Endothelial cell of umbilical vein (primary cell): Measurements from ENCODE around the gene RNPEP. TPM values are rescaled to one million over a fixed set of nuclear protein-coding genes. Genes with fewer than 3 reads are reported as not detected.

ENCODE experiments used
- BruUV-seq: library from RNA; stranded (reverse); fragments of 400-500 nt; replicated peaks from 2 replicates; lab custom pipeline; 2021; lab: Mats Ljungman, UMichigan
- CTCF ChIA-PET: fragments of 300-600, 350-600 bp; sonication (Branson Sonifier 250); formaldehyde crosslinking; loops from one replicate; lab custom pipeline; 2021; ENCODE audit warnings: antibody characterized with exemption, inconsistent platforms; lab: Charles Lee
- POLR2A ChIA-PET: fragments of 300-600, 350-600 bp; sonication (Branson Sonifier 250); formaldehyde crosslinking; loops from one replicate; lab custom pipeline; 2021; ENCODE audit warnings: antibody characterized with exemption, inconsistent platforms; lab: Charles Lee
- DNase-seq: peaks from one replicate; pipeline ENCODE4 v3.0.0-alpha.2; 2011; ENCODE audit warnings: low read depth, low spot score
- FAIRE-seq: peaks from 2 replicates; lab custom pipeline; 2011; peaks lifted over from hg19 to GRCh38; lab: Jason Lieb, UNC
- H2AFZ ChIP-seq: 2 replicates; pipeline ENCODE4 v1.6.0; 2012; ENCODE audit warnings: low read depth, low read length, control low read depth, inconsistent platforms
- H3K27ac ChIP-seq: 2 replicates; pipeline ENCODE4 v1.5.1; 2011; ENCODE audit warnings: low read depth, mild to moderate bottlenecking, control low read depth, low read length, moderate library complexity; ENCODE audit not compliant: insufficient read depth
- H3K27me3 ChIP-seq, 2 experiments: 2 replicates each; pipeline versions ENCODE4 v1.6.0 to v1.6.1; 2011; ENCODE audit warnings: low read length in 2 of 2, mixed read lengths in 1 of 2; ENCODE audit not compliant: control insufficient read depth in 2 of 2, insufficient read depth in 2 of 2
- H3K36me3 ChIP-seq, 2 experiments: 2 replicates in 1 of 2; 3 replicates in 1 of 2; pipeline ENCODE4 v1.5.1; 2011; ENCODE audit warnings: low read length in 2 of 2, mild to moderate bottlenecking in 1 of 2, moderate library complexity in 1 of 2; ENCODE audit not compliant: control insufficient read depth in 2 of 2, insufficient read depth in 2 of 2; ENCODE audit errors: extremely low read depth in 1 of 2
- H3K4me1 ChIP-seq: 3 replicates; pipeline ENCODE4 v1.5.1; 2011; ENCODE audit warnings: mild to moderate bottlenecking, low read length; ENCODE audit not compliant: control insufficient read depth, insufficient read depth; ENCODE audit errors: extremely low read depth
- H3K4me2 ChIP-seq: 2 replicates; pipeline ENCODE4 v1.6.1; 2011; ENCODE audit warnings: low read length, control low read depth, mixed read lengths; ENCODE audit not compliant: insufficient read depth
- H3K4me3 ChIP-seq, 3 experiments: fragments of 200-600 bp in 1 of 3; sonication (generic), shearing (Covaris generic) in 1 of 3; replicated peaks in 1 of 3; 2 replicates each; pipeline ENCODE4 v1.5.1; 2011 to 2016; ENCODE audit warnings: control low read depth in 3 of 3, low read length in 3 of 3, mild to moderate bottlenecking in 2 of 3, inconsistent platforms in 1 of 3, low read depth in 1 of 3, moderate library complexity in 1 of 3; ENCODE audit not compliant: insufficient read depth in 1 of 3
- H3K79me2 ChIP-seq: 2 replicates; pipeline ENCODE4 v1.6.0; 2012; ENCODE audit warnings: low read length, inconsistent platforms; ENCODE audit not compliant: control insufficient read depth, insufficient read depth
- H3K9ac ChIP-seq: replicated peaks from 2 replicates; pipeline ENCODE3; 2011; ENCODE audit warnings: low read length, control low read depth; ENCODE audit not compliant: insufficient read depth; ENCODE audit errors: extremely low read depth
- H3K9me1 ChIP-seq: replicated peaks from 3 replicates; pipeline ENCODE4 v1.6.0; 2011; ENCODE audit warnings: mild to moderate bottlenecking, low read length; ENCODE audit not compliant: control insufficient read depth, insufficient read depth; ENCODE audit errors: extremely low read depth
- H3K9me3 ChIP-seq: replicated peaks from 2 replicates; pipeline ENCODE4 v1.5.1; 2012; ENCODE audit warnings: low read length, inconsistent platforms; ENCODE audit not compliant: control insufficient read depth, insufficient read depth
- H4K20me1 ChIP-seq: replicated peaks from 2 replicates; pipeline ENCODE3; 2011; ENCODE audit warnings: mild to moderate bottlenecking, low read length; ENCODE audit not compliant: control insufficient read depth, insufficient read depth; ENCODE audit errors: extremely low read depth
- EZH2 ChIP-seq: IDR thresholded peaks from 2 replicates; pipeline ENCODE4 v1.6.1; 2012; ENCODE audit warnings: borderline replicate concordance, low read depth, mild to moderate bottlenecking, moderate library complexity, low read length, inconsistent platforms; ENCODE audit not compliant: severe bottlenecking
- FOS ChIP-seq: IDR thresholded peaks from 2 replicates; pipeline ENCODE4 v1.6.1; 2011; ENCODE audit warnings: mild to moderate bottlenecking, low read length, moderate library complexity, borderline replicate concordance; ENCODE audit not compliant: insufficient read depth
- GATA2 ChIP-seq: IDR thresholded peaks from 2 replicates; pipeline ENCODE4 v1.7.0; 2011; ENCODE audit warnings: low read depth, mild to moderate bottlenecking, moderate library complexity, mixed read lengths, low read length; ENCODE audit not compliant: insufficient read length, insufficient read depth
- JUN ChIP-seq: IDR thresholded peaks from 2 replicates; pipeline ENCODE4 v1.6.1; 2011; ENCODE audit warnings: borderline replicate concordance, low read depth; ENCODE audit not compliant: insufficient read length, insufficient read depth
- MAX ChIP-seq: IDR thresholded peaks from 2 replicates; pipeline ENCODE4 v1.6.1; 2011; ENCODE audit not compliant: insufficient read depth, insufficient read length
- MYC ChIP-seq: IDR thresholded peaks from one replicate; pipeline ENCODE4 v1.6.1; 2011; ENCODE audit warnings: mild to moderate bottlenecking, low read depth, low read length
- POLR2AphosphoS5 ChIP-seq: IDR thresholded peaks from 2 replicates; pipeline ENCODE4 v1.6.1; 2012; ENCODE audit warnings: low read depth, mild to moderate bottlenecking, control low read depth, low read length, moderate library complexity; ENCODE audit not compliant: insufficient read depth
- dilution Hi-C: fragments of 300-500 bp; cut with MboI; formaldehyde crosslinking; loops from one replicate; pipeline ENCODE4 v1.15.0; 2019; ENCODE audit warnings: low sequenced_read_pairs; ENCODE audit not compliant: extremely low pct_ligation_motif_present
- intact Hi-C: fragments of 100-400 bp; cut with micrococcal nuclease; formaldehyde crosslinking; loops from one replicate; pipeline ENCODE4 v1.10.0; 2022
- polyA plus RNA-seq, 4 experiments: library from polyadenylated mRNA; depleted of rRNA in 3 of 4; stranded (reverse) in 3 of 4; unstranded in 1 of 4; fragments of >200 nt; gene quantifications; 2 replicates each; pipeline versions ENCODE4 v1.2.1 to v1.2.3, GENCODE V29; 2011 to 2012; ENCODE audit warnings: missing spikeins in 1 of 4
- total RNA-seq: library from RNA; stranded (reverse); gene quantifications from 2 replicates; pipeline ENCODE4 v1.2.3, GENCODE V29; 2021
- TF ChIP-seq, protein P1 (sequence below), 2 donors: IDR thresholded peaks; 1 replicate in 1 of 2; 2 replicates in 1 of 2; pipeline ENCODE4 v1.5.1; 2011; ENCODE audit warnings: low read length in 2 of 2, mild to moderate bottlenecking in 2 of 2, moderate library complexity in 2 of 2, control low read depth in 1 of 2, inconsistent platforms in 1 of 2, low read depth in 1 of 2; ENCODE audit not compliant: insufficient read depth in 1 of 2; ENCODE audit errors: extremely low read depth in 1 of 2

Gene RNPEP
- total and polyA plus RNA-seq, 2 donors (not counting 3 experiments of a cell fraction or from before 2014, with no cell fraction given): 56.1 to 73.5 TPM

DNA sequence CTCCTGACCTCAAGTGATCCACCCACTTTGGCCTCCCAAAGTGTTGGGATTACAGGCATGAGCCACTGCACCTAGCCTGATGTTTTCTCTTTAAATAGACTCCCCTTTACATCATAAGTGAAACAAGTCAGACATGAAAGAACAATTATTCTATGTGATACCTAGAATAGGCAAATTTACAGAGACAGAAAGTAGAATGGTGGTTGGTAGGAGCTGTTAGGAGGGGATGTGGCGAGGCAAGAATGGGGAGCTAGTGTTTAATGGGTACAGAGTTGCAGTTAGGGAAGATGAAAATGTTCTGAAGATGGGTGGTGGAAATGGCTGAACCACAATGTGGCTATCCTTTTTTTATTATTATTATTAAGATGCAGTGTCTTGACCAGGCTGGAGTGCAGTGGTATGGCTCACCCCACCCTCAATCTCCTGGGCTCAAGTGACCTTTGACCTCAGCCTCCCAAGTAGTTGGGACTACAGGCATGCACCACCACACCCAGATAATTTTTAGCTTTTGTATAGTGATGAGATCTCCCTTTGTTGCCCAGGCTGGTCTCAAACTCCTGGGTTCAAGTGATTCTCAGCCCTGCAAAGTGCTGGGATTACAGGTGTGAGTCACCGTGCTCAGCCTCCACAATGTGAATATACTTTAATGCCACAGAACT lies 56.4 kb downstream of the RNPEP start:
- intact Hi-C loops (no loop called here), dilution Hi-C loops (no loop called here)
- TF ChIP-seq POLR2AphosphoS5 (no peak), MYC (no peak), MAX (no peak), EZH2 (no peak), FOS (no peak), JUN (no peak), GATA2 (no peak)
- TF ChIP-seq, protein P1, sequence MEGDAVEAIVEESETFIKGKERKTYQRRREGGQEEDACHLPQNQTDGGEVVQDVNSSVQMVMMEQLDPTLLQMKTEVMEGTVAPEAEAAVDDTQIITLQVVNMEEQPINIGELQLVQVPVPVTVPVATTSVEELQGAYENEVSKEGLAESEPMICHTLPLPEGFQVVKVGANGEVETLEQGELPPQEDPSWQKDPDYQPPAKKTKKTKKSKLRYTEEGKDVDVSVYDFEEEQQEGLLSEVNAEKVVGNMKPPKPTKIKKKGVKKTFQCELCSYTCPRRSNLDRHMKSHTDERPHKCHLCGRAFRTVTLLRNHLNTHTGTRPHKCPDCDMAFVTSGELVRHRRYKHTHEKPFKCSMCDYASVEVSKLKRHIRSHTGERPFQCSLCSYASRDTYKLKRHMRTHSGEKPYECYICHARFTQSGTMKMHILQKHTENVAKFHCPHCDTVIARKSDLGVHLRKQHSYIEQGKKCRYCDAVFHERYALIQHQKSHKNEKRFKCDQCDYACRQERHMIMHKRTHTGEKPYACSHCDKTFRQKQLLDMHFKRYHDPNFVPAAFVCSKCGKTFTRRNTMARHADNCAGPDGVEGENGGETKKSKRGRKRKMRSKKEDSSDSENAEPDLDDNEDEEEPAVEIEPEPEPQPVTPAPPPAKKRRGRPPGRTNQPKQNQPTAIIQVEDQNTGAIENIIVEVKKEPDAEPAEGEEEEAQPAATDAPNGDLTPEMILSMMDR (IDR thresholded peaks at IDR 0.05; ENCODE audit: extremely low read depth in 1 of 2, insufficient read depth in 1 of 2, low read depth in 1 of 2, low read length in 2 of 2): no peak
- H3K9me3 ChIP-seq: no peaks in the 10 kb centered on the region
- no peak overlapping the region for H3K9ac ChIP-seq
- ChIA-PET CTCF (no interaction called here), POLR2A (no interaction called here)
- no peaks in the 10 kb centered on the region for H4K20me1 ChIP-seq
- BruUV-seq: no TSS peak
- FAIRE-seq: no peak
- no peak for DNase-seq
- no peaks in the 10 kb centered on the region for H3K79me2 ChIP-seq
- H3K36me3 ChIP-seq: no peaks in the 10 kb centered on the region
- no peak overlapping the region for H3K27ac ChIP-seq
- no peaks in the 10 kb centered on the region for H3K4me1 ChIP-seq
- H3K9me1 ChIP-seq: no peaks in the 10 kb centered on the region
- peaks cover 1 to 3% of the 10 kb centered on the region in 2 experiments for H3K27me3 ChIP-seq
- H3K4me3 ChIP-seq: no peak overlapping the region
- no peak overlapping the region for H3K4me2 ChIP-seq
- no peak overlapping the region for H2AFZ ChIP-seq
